Measurements from ENCODE around the gene ERCC5.

The ERCC5 gene

GRCh38 chr13:102904408-102904862, 58.6 kb downstream of the ERCC5 start:
- no peaks in the 10 kb centered on the region for H3K27me3 ChIP-seq (ENCODE audit: insufficient read depth, insufficient read length)
- H3K4me3 ChIP-seq (ENCODE audit: insufficient read length, low read depth) = no peak overlapping the region
- H3K36me3 ChIP-seq (ENCODE audit: insufficient read depth, insufficient read length, low read length) = no peaks in the 10 kb centered on the region
- no peak overlapping the region for H3K9ac ChIP-seq (ENCODE audit: insufficient read length, low read depth)
- no peaks in the 10 kb centered on the region for H3K4me1 ChIP-seq (ENCODE audit: insufficient read depth, insufficient read length)
- no peaks in the 10 kb centered on the region for H3K9me3 ChIP-seq (ENCODE audit: insufficient read depth, low read length)
- TF ChIP-seq SUZ12 (IDR thresholded peaks at IDR 0.05; ENCODE audit: extremely low read depth, insufficient read depth, insufficient read length) (no peak), ZNF274 (IDR thresholded peaks at IDR 0.05; ENCODE audit: low read depth, low read length) (no peak), YY1 (IDR thresholded peaks at IDR 0.05; ENCODE audit: insufficient read depth, insufficient read length) (no peak)
- DNase-seq (ENCODE audit: low read depth, low spot score) = no peak

- TF ChIP-seq SUZ12 (IDR thresholded peaks at IDR 0.05; ENCODE audit: extremely low read depth, insufficient read depth, insufficient read length) (no peak), YY1 (IDR thresholded peaks at IDR 0.05; ENCODE audit: insufficient read depth, insufficient read length) (no peak), ZNF274 (IDR thresholded peaks at IDR 0.05; ENCODE audit: low read depth, low read length) (no peak)
Measured at GRCh38 chr13:102905905-102906771, 60.3 kb downstream of the ERCC5 start.

GRCh38 chr13:102907016-102907756, 61.4 kb downstream of the ERCC5 start:
- DNase-seq (ENCODE audit: low read depth, low spot score) = no peak
- H3K36me3 ChIP-seq (ENCODE audit: insufficient read depth, insufficient read length, low read length) = no peaks in the 10 kb centered on the region

More at GRCh38 chr13:102905905-102906771, 60.3 kb downstream of the ERCC5 start:
- Histone ChIP-seq H3K9ac (ENCODE audit: insufficient read length, low read depth) (no peak overlapping the region), H3K4me1 (ENCODE audit: insufficient read depth, insufficient read length) (no peaks in the 10 kb centered on the region), H3K27me3 (ENCODE audit: insufficient read depth, insufficient read length) (no peaks in the 10 kb centered on the region), H3K9me3 (ENCODE audit: insufficient read depth, low read length) (no peaks in the 10 kb centered on the region), H3K36me3 (ENCODE audit: insufficient read depth, insufficient read length, low read length) (no peaks in the 10 kb centered on the region), H3K4me3 (ENCODE audit: insufficient read length, low read depth) (no peak overlapping the region)
- no peak for DNase-seq (ENCODE audit: low read depth, low spot score)

DNA sequence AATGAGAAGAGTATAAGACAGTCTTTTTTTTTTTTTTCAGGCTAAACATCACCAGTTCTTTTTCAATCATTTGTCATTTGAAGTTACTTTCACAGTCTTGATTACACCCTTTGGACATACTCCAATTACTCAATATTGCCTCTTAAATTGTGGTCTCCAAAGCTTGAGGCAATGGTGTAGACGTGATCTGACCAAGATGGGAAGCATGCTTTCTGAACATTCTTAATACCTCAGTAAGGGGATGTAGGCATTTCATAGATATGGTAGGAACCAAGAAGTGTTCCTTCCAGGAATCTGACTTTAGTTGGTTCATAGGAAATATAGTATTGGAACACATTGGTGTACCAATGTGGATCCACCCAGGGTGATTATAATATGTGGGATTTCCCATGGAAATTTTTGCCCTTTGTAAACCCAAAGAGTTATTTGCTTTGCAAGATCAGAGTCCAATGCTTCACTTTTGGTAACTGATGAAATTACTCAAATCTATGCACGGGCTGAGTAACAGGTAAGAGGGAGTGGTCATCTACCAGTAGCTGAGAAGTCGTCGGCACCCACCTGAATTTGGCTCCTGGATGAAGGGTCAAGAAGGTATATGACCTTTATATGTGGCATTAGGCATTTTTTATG, 62.2 kb downstream of the ERCC5 start:
- no peak overlapping the region for H3K9ac ChIP-seq (ENCODE audit: insufficient read length, low read depth)
- DNase-seq (ENCODE audit: low read depth, low spot score) = no peak
- no peaks in the 10 kb centered on the region for H3K9me3 ChIP-seq (ENCODE audit: insufficient read depth, low read length)
- no peak overlapping the region for H3K4me3 ChIP-seq (ENCODE audit: insufficient read length, low read depth)
- no peaks in the 10 kb centered on the region for H3K4me1 ChIP-seq (ENCODE audit: insufficient read depth, insufficient read length)
- no peaks in the 10 kb centered on the region for H3K36me3 ChIP-seq (ENCODE audit: insufficient read depth, insufficient read length, low read length)
- no peak for TF ChIP-seq ZNF274 (IDR thresholded peaks at IDR 0.05; ENCODE audit: low read depth, low read length)
- TF ChIP-seq YY1 (IDR thresholded peaks at IDR 0.05; ENCODE audit: insufficient read depth, insufficient read length) = no peak
- TF ChIP-seq SUZ12 (IDR thresholded peaks at IDR 0.05; ENCODE audit: extremely low read depth, insufficient read depth, insufficient read length) = no peak
- no peaks in the 10 kb centered on the region for H3K27me3 ChIP-seq (ENCODE audit: insufficient read depth, insufficient read length)

More at GRCh38 chr13:102907016-102907756, 61.4 kb downstream of the ERCC5 start:
- Histone ChIP-seq H3K4me3 (ENCODE audit: insufficient read length, low read depth) (no peak overlapping the region), H3K9me3 (ENCODE audit: insufficient read depth, low read length) (no peaks in the 10 kb centered on the region), H3K4me1 (ENCODE audit: insufficient read depth, insufficient read length) (no peaks in the 10 kb centered on the region), H3K27me3 (ENCODE audit: insufficient read depth, insufficient read length) (no peaks in the 10 kb centered on the region), H3K9ac (ENCODE audit: insufficient read length, low read depth) (no peak overlapping the region)
- TF ChIP-seq YY1 (IDR thresholded peaks at IDR 0.05; ENCODE audit: insufficient read depth, insufficient read length) (no peak), SUZ12 (IDR thresholded peaks at IDR 0.05; ENCODE audit: extremely low read depth, insufficient read depth, insufficient read length) (no peak), ZNF274 (IDR thresholded peaks at IDR 0.05; ENCODE audit: low read depth, low read length) (no peak)

DNA sequence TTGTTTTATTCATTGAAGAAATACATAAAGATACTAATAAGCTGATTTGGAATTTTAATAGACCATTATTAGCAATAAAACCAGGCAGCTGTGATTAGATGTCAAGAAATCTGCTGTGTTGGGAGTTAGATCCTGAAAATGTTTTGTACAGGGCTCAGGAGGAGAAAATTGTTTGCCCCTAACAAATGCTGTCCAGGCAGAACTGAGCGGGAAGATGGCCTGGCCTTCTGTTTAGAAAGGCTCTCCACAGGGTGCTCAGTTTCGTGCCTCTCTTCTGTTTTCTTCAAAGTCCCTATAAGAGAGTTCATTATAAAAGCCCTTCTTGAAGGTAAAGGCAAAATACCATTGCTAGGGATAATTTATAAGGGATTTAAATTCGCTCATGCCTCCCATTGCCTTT, 64.1 kb downstream of the ERCC5 start:
- DNase-seq (ENCODE audit: low read depth, low spot score) = no peak
- Histone ChIP-seq H3K27me3 (ENCODE audit: insufficient read depth, insufficient read length) (no peaks in the 10 kb centered on the region), H3K36me3 (ENCODE audit: insufficient read depth, insufficient read length, low read length) (no peaks in the 10 kb centered on the region), H3K4me3 (ENCODE audit: insufficient read length, low read depth) (no peak overlapping the region), H3K9ac (ENCODE audit: insufficient read length, low read depth) (no peak overlapping the region), H3K9me3 (ENCODE audit: insufficient read depth, low read length) (no peaks in the 10 kb centered on the region), H3K4me1 (ENCODE audit: insufficient read depth, insufficient read length) (no peaks in the 10 kb centered on the region)
- TF ChIP-seq YY1 (IDR thresholded peaks at IDR 0.05; ENCODE audit: insufficient read depth, insufficient read length) (no peak), SUZ12 (IDR thresholded peaks at IDR 0.05; ENCODE audit: extremely low read depth, insufficient read depth, insufficient read length) (no peak), ZNF274 (IDR thresholded peaks at IDR 0.05; ENCODE audit: low read depth, low read length) (no peak)

DNA sequence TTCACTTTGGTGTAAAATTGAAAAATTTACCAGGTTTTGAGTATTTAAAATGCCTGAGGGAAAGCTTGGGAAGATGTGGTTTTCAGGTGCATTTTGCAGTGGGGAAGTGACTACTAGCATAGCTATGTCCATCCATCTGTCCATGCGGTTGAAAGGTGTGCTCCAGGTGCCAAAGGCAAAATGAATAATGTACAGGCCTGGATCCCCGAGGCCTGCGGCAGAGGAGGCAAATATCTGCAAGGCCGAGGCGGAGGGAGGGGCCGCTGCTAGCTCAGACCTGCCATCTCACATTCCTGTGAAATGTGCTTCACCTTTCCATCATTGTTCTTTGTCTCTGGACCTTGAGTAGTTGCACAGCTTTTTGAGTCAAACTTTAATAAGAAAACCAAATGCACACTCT, 65.5 kb downstream of the ERCC5 start:
- Histone ChIP-seq H3K9ac (ENCODE audit: insufficient read length, low read depth) (no peak overlapping the region), H3K27me3 (ENCODE audit: insufficient read depth, insufficient read length) (no peaks in the 10 kb centered on the region), H3K36me3 (ENCODE audit: insufficient read depth, insufficient read length, low read length) (no peaks in the 10 kb centered on the region), H3K9me3 (ENCODE audit: insufficient read depth, low read length) (no peaks in the 10 kb centered on the region), H3K4me3 (ENCODE audit: insufficient read length, low read depth) (no peak overlapping the region), H3K4me1 (ENCODE audit: insufficient read depth, insufficient read length) (no peaks in the 10 kb centered on the region)
- TF ChIP-seq YY1 (IDR thresholded peaks at IDR 0.05; ENCODE audit: insufficient read depth, insufficient read length) = no peak
- no peak for TF ChIP-seq ZNF274 (IDR thresholded peaks at IDR 0.05; ENCODE audit: low read depth, low read length)
- no peak for TF ChIP-seq SUZ12 (IDR thresholded peaks at IDR 0.05; ENCODE audit: extremely low read depth, insufficient read depth, insufficient read length)
- no peak for DNase-seq (ENCODE audit: low read depth, low spot score)

All from NT2/D1 (cell line).